Astrocyte (in vitro differentiated cells and primary cell): ENCODE results near the gene COQ10A. TPM values are rescaled to one million over a fixed set of nuclear protein-coding genes. Genes with fewer than 3 reads are reported as not detected.

Experiments
- DNase-seq: peaks from one replicate; pipeline ENCODE4 v3.0.0-alpha.2; 2010; ENCODE audit warnings: low read depth
- FAIRE-seq: peaks from 2 replicates; lab custom pipeline; 2011; peaks lifted over from hg19 to GRCh38; lab: Jason Lieb, UNC
- H2AFZ ChIP-seq: 2 replicates; pipeline ENCODE4 v1.6.0; 2012; ENCODE audit warnings: low read depth, low read length, inconsistent platforms
- H3K27ac ChIP-seq: 2 replicates; pipeline ENCODE4 v1.5.1; 2011; ENCODE audit warnings: low read depth, low read length, inconsistent platforms
- H3K27me3 ChIP-seq: 2 replicates; pipeline ENCODE4 v1.6.0; 2011; ENCODE audit warnings: low read length, inconsistent platforms; ENCODE audit not compliant: insufficient read depth
- H3K36me3 ChIP-seq: 2 replicates; pipeline ENCODE4 v1.5.1; 2011; ENCODE audit warnings: low read length, inconsistent platforms; ENCODE audit not compliant: insufficient read depth
- H3K4me1 ChIP-seq: 2 replicates; pipeline ENCODE4 v1.5.1; 2011; ENCODE audit warnings: low read length, inconsistent platforms; ENCODE audit not compliant: insufficient read depth
- H3K4me2 ChIP-seq: 2 replicates; pipeline ENCODE4 v1.6.0; 2012; ENCODE audit warnings: low read length, inconsistent platforms
- H3K4me3 ChIP-seq: 2 replicates; pipeline ENCODE4 v1.5.1; 2011; ENCODE audit warnings: low read depth, mild to moderate bottlenecking, low read length, inconsistent platforms; ENCODE audit not compliant: insufficient read depth
- H3K79me2 ChIP-seq: 2 replicates; pipeline ENCODE4 v1.6.0; 2012; ENCODE audit warnings: mild to moderate bottlenecking, low read length, inconsistent platforms; ENCODE audit not compliant: insufficient read depth
- H3K9ac ChIP-seq: 2 replicates; pipeline ENCODE4 v1.6.0; 2012; ENCODE audit warnings: mild to moderate bottlenecking, low read length, inconsistent platforms
- H3K9me3 ChIP-seq: 2 replicates; pipeline ENCODE4 v1.5.1; 2012; ENCODE audit warnings: low read depth, mild to moderate bottlenecking, low read length, inconsistent platforms; ENCODE audit not compliant: insufficient read depth
- H4K20me1 ChIP-seq: 2 replicates; pipeline ENCODE4 v1.6.0; 2012; ENCODE audit warnings: low read length, inconsistent platforms; ENCODE audit not compliant: insufficient read depth
- H3K27ac Mint-ChIP-seq: one replicate; pipeline ENCODE4 v1.8.0; 2021; ENCODE audit warnings: mild to moderate bottlenecking, mixed read lengths; ENCODE audit not compliant: unreplicated experiment
- H3K27me3 Mint-ChIP-seq: one replicate; pipeline ENCODE4 v1.8.0; 2021; ENCODE audit warnings: low read depth, mixed read lengths; ENCODE audit not compliant: unreplicated experiment
- H3K36me3 Mint-ChIP-seq: one replicate; pipeline ENCODE4 v1.8.0; 2021; ENCODE audit warnings: low read depth, mixed read lengths; ENCODE audit not compliant: unreplicated experiment
- H3K4me1 Mint-ChIP-seq: one replicate; pipeline ENCODE4 v1.8.0; 2021; ENCODE audit warnings: low read depth, mixed read lengths; ENCODE audit not compliant: unreplicated experiment
- H3K4me3 Mint-ChIP-seq: one replicate; pipeline ENCODE4 v1.8.0; 2021; ENCODE audit warnings: mild to moderate bottlenecking, moderate library complexity, mixed read lengths; ENCODE audit not compliant: unreplicated experiment
- H3K9me3 Mint-ChIP-seq: one replicate; pipeline ENCODE4 v1.8.0; 2021; ENCODE audit warnings: mild to moderate bottlenecking, mixed read lengths; ENCODE audit not compliant: unreplicated experiment
- CTCF ChIP-seq: IDR thresholded peaks from 2 replicates; pipeline ENCODE4 v1.5.1; 2011; ENCODE audit warnings: low read depth, mild to moderate bottlenecking, inconsistent platforms, low read length, moderate library complexity; ENCODE audit not compliant: insufficient read depth
- EZH2 ChIP-seq: IDR thresholded peaks from 2 replicates; pipeline ENCODE4 v1.6.1; 2012; ENCODE audit warnings: mild to moderate bottlenecking, low read length, inconsistent platforms; ENCODE audit not compliant: insufficient read depth
- total RNA-seq: library from RNA; stranded (reverse); gene quantifications from 2 replicates; pipeline ENCODE4 v1.2.1, GENCODE V29; 2021

COQ10A gene
- total RNA-seq, 1 donor from 2014 or later, result 9.3 TPM

- H3K36me3 Mint-ChIP-seq, result peaks cover 2% of the 10 kb centered on the region
- Histone ChIP-seq H3K27me3 (no peaks in the 10 kb centered on the region), H3K4me2 (peak within 1 kb of the TSS; percentile 92), H3K36me3 (no peaks in the 10 kb centered on the region), H3K27ac (peak within 1 kb of the TSS; percentile 92), H3K9ac (peak within 1 kb of the TSS; percentile 94), H3K9me3 (no peaks in the 10 kb centered on the region), H3K4me1 (peaks cover 19% of the 10 kb centered on the region), H3K4me3 (peak within 1 kb of the TSS; percentile 81), H2AFZ (peak within 1 kb of the TSS; percentile 85), H3K79me2 (peaks cover 39% of the 10 kb centered on the region), H4K20me1 (peaks cover 3% of the 10 kb centered on the region)
- TF ChIP-seq EZH2 (no peak), CTCF (no peak)
- H3K9me3 Mint-ChIP-seq, result no peaks in the 10 kb centered on the region
- H3K27ac Mint-ChIP-seq, result peak within 1 kb of the TSS; percentile 99
- peak; percentile 84 for FAIRE-seq
- peak within 1 kb of the TSS; percentile 97 for H3K4me3 Mint-ChIP-seq
- H3K27me3 Mint-ChIP-seq, result no peaks in the 10 kb centered on the region
- H3K4me1 Mint-ChIP-seq, result peaks cover 12% of the 10 kb centered on the region
- DNase-seq, result peak; percentile 93
These were observed 44.8 kb upstream of the COQ10A start, which contains the start of gene RNF41 for GRCh38 chr12:56221757-56222530. RNF41 (minus strand) TSS chr12:56221922; CDS start chr12:56214047, 7,875 bp downstream.

GRCh38 chr12:56222531-56222895 is 44.2 kb upstream of the COQ10A start:
- peaks cover 3% of the 10 kb centered on the region for H3K36me3 ChIP-seq
- H3K79me2 ChIP-seq, result peaks cover 36% of the 10 kb centered on the region
- DNase-seq (no peak), FAIRE-seq (no peak)
- H3K4me1 ChIP-seq, result peaks cover 19% of the 10 kb centered on the region
- Mint-ChIP-seq H3K9me3 (no peaks in the 10 kb centered on the region), H3K36me3 (peaks cover 2% of the 10 kb centered on the region), H3K4me3 (peak overlapping the region; percentile 97), H3K4me1 (peaks cover 12% of the 10 kb centered on the region), H3K27me3 (no peaks in the 10 kb centered on the region), H3K27ac (peak overlapping the region; percentile 99)
- peaks cover 2% of the 10 kb centered on the region for H4K20me1 ChIP-seq
- peak overlapping the region; percentile 81 for H3K4me3 ChIP-seq
- H2AFZ ChIP-seq, result peak overlapping the region; percentile 85
- H3K27me3 ChIP-seq, result no peaks in the 10 kb centered on the region
- peak overlapping the region; percentile 94 for H3K9ac ChIP-seq
- peak overlapping the region; percentile 92 for H3K4me2 ChIP-seq
- no peaks in the 10 kb centered on the region for H3K9me3 ChIP-seq
- TF ChIP-seq CTCF (no peak), EZH2 (no peak)
- H3K27ac ChIP-seq, result peak overlapping the region; percentile 92
